KMS-11 (cell line): ENCODE measurements around the gene IQCM.

Experiments used
- H2AFZ ChIP-seq: fragments of 200-600 bp; sonication (generic); 2 replicates; pipeline ENCODE4 v1.6.1; 2016; ENCODE audit warnings: antibody characterized with exemption, mixed run types, low read depth
- H3K27ac ChIP-seq: fragments of 200-600 bp; sonication (generic); 2 replicates; pipeline ENCODE4 v1.6.1; 2016; ENCODE audit warnings: mild to moderate bottlenecking, mixed run types
- H3K27me3 ChIP-seq: fragments of 200-600 bp; sonication (generic); 2 replicates; pipeline ENCODE4 v1.6.1; 2017; ENCODE audit warnings: mild to moderate bottlenecking, low read depth, mixed run types, moderate library complexity; ENCODE audit not compliant: insufficient read depth
- H3K36me3 ChIP-seq: fragments of 200-600 bp; sonication (generic); 2 replicates; pipeline ENCODE4 v1.6.1; 2017; ENCODE audit warnings: mild to moderate bottlenecking, mixed run types; ENCODE audit not compliant: insufficient read depth
- H3K4me1 ChIP-seq: fragments of 200-600 bp; sonication (generic); 2 replicates; pipeline ENCODE4 v1.6.1; 2016; ENCODE audit warnings: mild to moderate bottlenecking, low read depth, mixed run types; ENCODE audit not compliant: poor library complexity, severe bottlenecking
- H3K4me2 ChIP-seq: fragments of 200-600 bp; sonication (generic); 2 replicates; pipeline ENCODE4 v1.7.0; 2016; ENCODE audit warnings: mild to moderate bottlenecking, mixed run types
- H3K4me3 ChIP-seq: fragments of 200-600 bp; sonication (generic); IDR thresholded peaks from 2 replicates; pipeline ENCODE4 v1.6.1; 2017; ENCODE audit warnings: low read depth, low read length, mixed read lengths; ENCODE audit not compliant: insufficient read depth
- H3K79me2 ChIP-seq: fragments of 200-600 bp; sonication (generic); 2 replicates; pipeline ENCODE4 v1.6.1; 2016; ENCODE audit warnings: low read depth, mixed run types; ENCODE audit not compliant: insufficient read depth
- H3K9ac ChIP-seq: fragments of 200-600 bp; sonication (generic); 2 replicates; pipeline ENCODE4 v1.6.1; 2016; ENCODE audit warnings: mild to moderate bottlenecking, mixed run types
- H4K20me1 ChIP-seq: fragments of 200-600 bp; sonication (generic); 2 replicates; pipeline ENCODE4 v1.6.1; 2016; ENCODE audit warnings: mild to moderate bottlenecking, mixed run types; ENCODE audit not compliant: insufficient read depth
- TF ChIP-seq, protein P1 (sequence below): fragments of 200-600 bp; sonication (generic); conservative IDR thresholded peaks from 2 replicates; pipeline ENCODE4 v1.6.1; 2017; ENCODE audit warnings: low read depth, mild to moderate bottlenecking, antibody characterized with exemption, low read length, moderate library complexity, mixed read lengths

Gene IQCM

DNA sequence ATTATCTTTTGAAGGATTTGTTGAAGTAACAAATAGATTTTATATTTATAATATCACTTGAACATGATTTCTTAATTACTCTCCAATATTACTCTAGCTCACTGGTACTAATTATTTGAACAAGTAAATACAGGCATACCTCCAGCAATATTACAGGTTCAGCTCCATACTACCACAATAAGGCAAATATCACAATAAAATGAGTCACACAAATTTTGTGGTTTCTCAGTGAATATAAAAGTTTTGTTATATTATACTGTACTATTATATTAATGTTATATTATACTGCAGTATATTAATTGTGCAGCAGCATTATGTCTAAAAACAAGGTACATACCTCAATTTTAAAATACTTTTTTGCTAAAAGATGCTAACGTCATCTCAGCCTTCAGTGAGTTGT, 22.4 kb upstream of the IQCM start:
- TF ChIP-seq, protein P1, sequence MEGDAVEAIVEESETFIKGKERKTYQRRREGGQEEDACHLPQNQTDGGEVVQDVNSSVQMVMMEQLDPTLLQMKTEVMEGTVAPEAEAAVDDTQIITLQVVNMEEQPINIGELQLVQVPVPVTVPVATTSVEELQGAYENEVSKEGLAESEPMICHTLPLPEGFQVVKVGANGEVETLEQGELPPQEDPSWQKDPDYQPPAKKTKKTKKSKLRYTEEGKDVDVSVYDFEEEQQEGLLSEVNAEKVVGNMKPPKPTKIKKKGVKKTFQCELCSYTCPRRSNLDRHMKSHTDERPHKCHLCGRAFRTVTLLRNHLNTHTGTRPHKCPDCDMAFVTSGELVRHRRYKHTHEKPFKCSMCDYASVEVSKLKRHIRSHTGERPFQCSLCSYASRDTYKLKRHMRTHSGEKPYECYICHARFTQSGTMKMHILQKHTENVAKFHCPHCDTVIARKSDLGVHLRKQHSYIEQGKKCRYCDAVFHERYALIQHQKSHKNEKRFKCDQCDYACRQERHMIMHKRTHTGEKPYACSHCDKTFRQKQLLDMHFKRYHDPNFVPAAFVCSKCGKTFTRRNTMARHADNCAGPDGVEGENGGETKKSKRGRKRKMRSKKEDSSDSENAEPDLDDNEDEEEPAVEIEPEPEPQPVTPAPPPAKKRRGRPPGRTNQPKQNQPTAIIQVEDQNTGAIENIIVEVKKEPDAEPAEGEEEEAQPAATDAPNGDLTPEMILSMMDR = no peak
- H3K27me3 ChIP-seq = no peaks in the 10 kb centered on the region

DNA sequence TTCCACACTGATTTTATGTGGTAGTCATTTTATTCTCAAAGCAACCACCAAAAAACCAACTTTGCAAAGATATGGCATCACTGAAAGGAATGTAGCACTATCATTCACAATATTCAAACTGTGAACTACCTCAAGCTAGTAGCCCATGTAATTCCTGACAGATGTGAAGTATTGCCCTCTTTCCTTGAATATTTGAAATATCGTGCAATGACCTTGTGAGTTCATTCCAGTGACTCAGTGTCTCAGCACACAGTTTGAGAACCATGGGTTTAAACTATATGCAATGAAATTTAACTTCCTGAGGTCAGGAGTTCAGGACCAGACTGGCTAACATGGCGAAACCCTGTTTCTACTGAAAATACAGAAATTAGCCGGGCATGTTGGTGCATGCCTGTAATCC, 20.9 kb upstream of the IQCM start:
- H3K4me3 ChIP-seq = no peak overlapping the region
- TF ChIP-seq, protein P1 = no peak
- no peak overlapping the region for H3K27ac ChIP-seq
- H2AFZ ChIP-seq = no peak overlapping the region
- no peak overlapping the region for H3K9ac ChIP-seq
- no peak overlapping the region for H3K4me2 ChIP-seq
- no peaks in the 10 kb centered on the region for H4K20me1 ChIP-seq
- no peaks in the 10 kb centered on the region for H3K79me2 ChIP-seq
- H3K27me3 ChIP-seq = no peaks in the 10 kb centered on the region
- H3K4me1 ChIP-seq = no peaks in the 10 kb centered on the region
- H3K36me3 ChIP-seq = no peaks in the 10 kb centered on the region

More for the DNA sequence above, 22.4 kb upstream of the IQCM start:
- H3K36me3 ChIP-seq = no peaks in the 10 kb centered on the region
- no peak overlapping the region for H3K9ac ChIP-seq
- no peak overlapping the region for H3K27ac ChIP-seq
- no peak overlapping the region for H2AFZ ChIP-seq
- H3K4me1 ChIP-seq = no peaks in the 10 kb centered on the region
- H3K4me2 ChIP-seq = no peak overlapping the region
- H3K4me3 ChIP-seq = no peak overlapping the region
- no peaks in the 10 kb centered on the region for H3K79me2 ChIP-seq
- no peaks in the 10 kb centered on the region for H4K20me1 ChIP-seq

DNA sequence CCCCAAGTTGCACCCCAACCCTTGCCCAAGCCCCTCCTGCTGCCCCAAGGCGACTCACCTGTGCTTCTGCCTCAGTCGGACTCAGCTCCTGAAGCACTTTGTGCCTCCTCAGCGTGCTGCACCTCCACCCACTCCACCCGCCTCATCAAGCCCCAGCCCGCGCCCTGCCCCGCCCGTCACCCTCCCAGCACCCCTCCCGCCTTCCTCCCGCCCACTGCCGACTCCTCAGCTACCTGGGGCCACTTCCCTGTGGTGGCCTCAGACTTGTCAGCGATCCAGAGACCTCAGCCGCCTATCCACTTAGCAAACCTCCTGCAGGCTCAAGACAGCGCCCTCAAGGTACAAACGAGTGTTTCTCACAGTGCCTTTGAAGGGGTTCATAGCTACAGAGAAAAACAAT, 19.6 kb upstream of the IQCM start:
- no peak overlapping the region for H3K9ac ChIP-seq
- no peak overlapping the region for H3K27ac ChIP-seq
- H4K20me1 ChIP-seq = no peaks in the 10 kb centered on the region
- H2AFZ ChIP-seq = no peak overlapping the region
- H3K4me3 ChIP-seq = no peak overlapping the region
- TF ChIP-seq, protein P1 = no peak
- H3K27me3 ChIP-seq = no peaks in the 10 kb centered on the region
- H3K36me3 ChIP-seq = no peaks in the 10 kb centered on the region
- H3K4me1 ChIP-seq = no peaks in the 10 kb centered on the region
- H3K79me2 ChIP-seq = no peaks in the 10 kb centered on the region
- no peak overlapping the region for H3K4me2 ChIP-seq

DNA sequence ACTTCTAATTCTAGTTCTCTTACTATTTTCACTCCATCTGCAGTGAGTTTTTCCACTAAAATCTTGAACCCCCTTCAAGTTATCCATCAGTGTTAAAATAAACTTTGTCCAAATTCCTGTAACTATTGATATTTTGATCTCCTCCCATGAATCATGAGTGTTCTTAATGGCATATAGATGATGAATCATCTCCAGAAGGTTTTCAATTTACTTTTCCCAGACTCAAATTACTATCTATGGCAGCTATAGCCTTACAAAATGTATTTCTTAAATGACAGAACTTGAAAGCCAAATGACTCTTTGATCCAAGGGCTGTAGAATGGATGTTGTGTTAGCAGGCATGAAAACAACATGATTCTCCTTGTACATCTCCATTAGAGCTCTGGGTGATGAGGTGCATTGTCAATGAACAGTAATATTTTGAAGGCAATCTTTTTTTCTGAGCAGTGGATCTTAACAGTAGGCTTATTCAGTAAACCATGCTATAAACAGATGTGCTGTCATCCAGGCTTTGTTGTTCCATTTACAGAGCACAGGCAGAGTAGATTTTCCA, 16.1 kb upstream of the IQCM start:
- H2AFZ ChIP-seq = no peak overlapping the region
- H3K27me3 ChIP-seq = no peaks in the 10 kb centered on the region
- H3K4me2 ChIP-seq = no peak overlapping the region
- no peak overlapping the region for H3K4me3 ChIP-seq
- no peak overlapping the region for H3K27ac ChIP-seq
- no peaks in the 10 kb centered on the region for H3K79me2 ChIP-seq
- TF ChIP-seq, protein P1 = no peak
- H3K4me1 ChIP-seq = no peaks in the 10 kb centered on the region
- no peaks in the 10 kb centered on the region for H4K20me1 ChIP-seq
- H3K9ac ChIP-seq = no peak overlapping the region
- no peaks in the 10 kb centered on the region for H3K36me3 ChIP-seq
